Tibial nerve (tissue), 4 donors: ENCODE data around the gene SPATA13.

Source experiments
- CTCF ChIP-seq, 5 experiments: fragments of 200-600 bp in 3 of 5; fragments of 450-650 bp in 2 of 5; sonication (generic) in 3 of 5; IDR thresholded peaks; one replicate each; pipeline ENCODE4 v1.5.1; 2016 to 2019; ENCODE audit warnings: antibody characterized with exemption in 5 of 5, mild to moderate bottlenecking in 3 of 5, moderate library complexity in 2 of 5
- EP300 ChIP-seq, 2 donors: sonication (generic); formaldehyde crosslinking; IDR thresholded peaks; one replicate each; pipeline ENCODE4 v1.6.1; 2017; ENCODE audit warnings: antibody characterized with exemption in 2 of 2, mild to moderate bottlenecking in 1 of 2
- POLR2A ChIP-seq, 2 donors: fragments of 450-650 bp; IDR thresholded peaks; one replicate each; pipeline ENCODE4 v1.6.1; 2017; ENCODE audit warnings: antibody characterized with exemption in 2 of 2, mild to moderate bottlenecking in 2 of 2, moderate library complexity in 2 of 2

- no peak for TF ChIP-seq POLR2A (IDR thresholded peaks at IDR 0.05)
- TF ChIP-seq CTCF (IDR thresholded peaks at IDR 0.05) = no peak
- TF ChIP-seq EP300 (IDR thresholded peaks at IDR 0.05) = no peak
These were observed 32.4 kb upstream of the SPATA13 start for GRCh38 chr13:24128112-24128511.
